ENCODE measurements around the gene FLVCR2.
"Not testable (repeated sequence)": the region's sequence is repeated elsewhere in the genome, so short reads cannot be mapped to it uniquely, and the experiment has no call there.

The FLVCR2 gene

GRCh38 chr14:75589931-75590330 lies 11.5 kb downstream of the FLVCR2 start:
- TF ChIP-seq CTCF (IDR thresholded peaks at IDR 0.05; ENCODE audit: poor library complexity, severe bottlenecking): no peak
- H3K36me3 ChIP-seq (ENCODE audit: low read depth): no peaks in the 10 kb centered on the region
- no peaks in the 10 kb centered on the region for H3K4me1 ChIP-seq (ENCODE audit: insufficient read depth, poor library complexity, severe bottlenecking)
- H3K27ac ChIP-seq (ENCODE audit: poor library complexity, severe bottlenecking): no peak overlapping the region
- H3K9me3 ChIP-seq (ENCODE audit: severe bottlenecking): peaks cover 1% of the 10 kb centered on the region
- H3K4me3 ChIP-seq (ENCODE audit: severe bottlenecking): no peak overlapping the region
- ATAC-seq (ENCODE audit: low read depth): no peak
- no peaks in the 10 kb centered on the region for H3K27me3 ChIP-seq (ENCODE audit: insufficient read depth, poor library complexity, severe bottlenecking)
- no peak for DNase-seq (ENCODE audit: low spot score)

- H3K27ac ChIP-seq (ENCODE audit: poor library complexity, severe bottlenecking): no peak overlapping the region
- H3K9me3 ChIP-seq (ENCODE audit: severe bottlenecking): peaks cover 1% of the 10 kb centered on the region
- DNase-seq (ENCODE audit: low spot score): no peak
- no peaks in the 10 kb centered on the region for H3K27me3 ChIP-seq (ENCODE audit: insufficient read depth, poor library complexity, severe bottlenecking)
- H3K4me1 ChIP-seq (ENCODE audit: insufficient read depth, poor library complexity, severe bottlenecking): no peaks in the 10 kb centered on the region
- no peak for TF ChIP-seq CTCF (IDR thresholded peaks at IDR 0.05; ENCODE audit: poor library complexity, severe bottlenecking)
- H3K4me3 ChIP-seq (ENCODE audit: severe bottlenecking): no peak overlapping the region
- H3K36me3 ChIP-seq (ENCODE audit: low read depth): no peaks in the 10 kb centered on the region
- ATAC-seq (ENCODE audit: low read depth): no peak
Measured at GRCh38 chr14:75591331-75591946, 13.0 kb downstream of the FLVCR2 start.

DNA sequence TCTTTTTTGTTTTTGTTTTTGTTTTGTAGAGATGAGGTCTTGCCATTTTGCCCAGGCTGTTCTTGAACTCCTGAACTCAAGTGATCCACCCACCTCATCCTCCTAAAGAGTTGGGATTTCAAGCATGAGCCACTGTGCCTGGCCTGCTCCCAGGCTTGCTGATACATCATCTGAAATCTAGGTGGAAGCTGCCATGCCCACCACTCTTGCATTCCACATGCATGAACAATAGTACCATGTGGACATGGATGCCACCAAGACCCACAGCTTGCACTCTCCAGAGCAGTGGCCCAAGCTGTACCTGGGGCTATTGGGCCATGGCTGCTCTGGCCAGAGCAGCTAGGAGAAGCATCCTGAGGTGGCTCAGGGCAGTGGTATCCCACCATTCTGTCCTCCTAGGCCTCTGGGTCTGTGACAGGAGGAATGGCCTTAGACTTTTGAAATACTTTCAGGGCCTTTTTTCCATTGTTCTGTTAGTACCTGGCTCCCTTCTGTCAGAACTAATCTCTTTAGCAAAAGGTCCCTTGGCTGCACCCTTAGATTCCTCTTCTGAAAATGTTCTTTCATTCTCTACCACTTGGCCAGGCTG lies 13.7 kb downstream of the FLVCR2 start:
- no peaks in the 10 kb centered on the region for H3K9me3 ChIP-seq (ENCODE audit: severe bottlenecking)
- no peak for ATAC-seq (ENCODE audit: low read depth)
- H3K36me3 ChIP-seq (ENCODE audit: low read depth): no peaks in the 10 kb centered on the region
- no peak overlapping the region for H3K4me3 ChIP-seq (ENCODE audit: severe bottlenecking)
- no peaks in the 10 kb centered on the region for H3K27me3 ChIP-seq (ENCODE audit: insufficient read depth, poor library complexity, severe bottlenecking)
- H3K27ac ChIP-seq (ENCODE audit: poor library complexity, severe bottlenecking): no peak overlapping the region
- no peak for DNase-seq (ENCODE audit: low spot score)
- TF ChIP-seq CTCF (IDR thresholded peaks at IDR 0.05; ENCODE audit: poor library complexity, severe bottlenecking): no peak
- no peaks in the 10 kb centered on the region for H3K4me1 ChIP-seq (ENCODE audit: insufficient read depth, poor library complexity, severe bottlenecking)

DNA sequence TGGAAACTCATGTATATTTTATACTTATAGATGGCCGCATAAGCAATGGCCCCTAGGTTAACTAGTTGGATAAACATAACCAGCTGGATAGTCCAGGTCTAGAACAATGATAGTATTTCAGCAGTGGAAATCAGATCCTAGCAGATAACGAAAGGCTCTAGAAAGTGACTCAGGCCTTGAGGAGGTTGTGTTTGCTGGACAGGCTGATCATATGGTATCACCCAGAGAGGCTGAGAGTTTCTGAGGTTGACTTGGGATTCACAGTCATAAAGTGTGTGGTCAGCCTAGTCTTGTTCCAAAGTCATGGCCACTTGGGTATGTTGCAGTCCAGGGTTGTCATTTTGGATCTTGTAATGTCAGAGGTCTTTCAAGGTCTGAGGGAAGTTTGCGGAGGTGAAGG lies 16.8 kb downstream of the FLVCR2 start:
- no peak for DNase-seq (ENCODE audit: low spot score)
- Histone ChIP-seq H3K27ac (ENCODE audit: poor library complexity, severe bottlenecking) (no peak overlapping the region), H3K4me1 (ENCODE audit: insufficient read depth, poor library complexity, severe bottlenecking) (no peaks in the 10 kb centered on the region), H3K27me3 (ENCODE audit: insufficient read depth, poor library complexity, severe bottlenecking) (no peaks in the 10 kb centered on the region), H3K4me3 (ENCODE audit: severe bottlenecking) (no peak overlapping the region), H3K9me3 (ENCODE audit: severe bottlenecking) (no peaks in the 10 kb centered on the region), H3K36me3 (ENCODE audit: low read depth) (no peaks in the 10 kb centered on the region)
- no peak for ATAC-seq (ENCODE audit: low read depth)
- no peak for TF ChIP-seq CTCF (IDR thresholded peaks at IDR 0.05; ENCODE audit: poor library complexity, severe bottlenecking)

DNA sequence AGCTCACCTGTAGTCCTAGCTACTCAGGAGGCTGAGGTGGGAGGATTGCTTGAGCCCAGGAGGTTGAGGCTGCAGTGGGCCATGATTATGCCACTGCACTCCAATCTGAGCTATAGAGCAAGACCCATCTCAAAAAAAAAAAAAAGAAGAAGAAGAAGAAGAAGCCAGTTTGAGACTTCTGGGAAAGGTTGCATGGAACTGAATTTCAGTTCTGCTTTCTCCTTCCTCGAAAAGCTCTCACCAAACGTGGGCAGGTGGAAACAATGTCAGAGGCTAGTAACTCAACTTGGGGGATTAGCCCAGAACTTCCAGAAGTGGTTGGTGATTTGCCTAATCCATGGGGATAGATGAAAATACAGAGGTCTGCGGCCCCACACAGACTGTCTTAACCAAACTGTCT lies 18.7 kb downstream of the FLVCR2 start:
- H3K9me3 ChIP-seq (ENCODE audit: severe bottlenecking): no peaks in the 10 kb centered on the region
- DNase-seq (ENCODE audit: low spot score) (no peak), ATAC-seq (ENCODE audit: low read depth) (no peak)
- H3K4me1 ChIP-seq (ENCODE audit: insufficient read depth, poor library complexity, severe bottlenecking): no peaks in the 10 kb centered on the region
- H3K4me3 ChIP-seq (ENCODE audit: severe bottlenecking): no peak overlapping the region
- H3K36me3 ChIP-seq (ENCODE audit: low read depth): no peaks in the 10 kb centered on the region
- no peak for TF ChIP-seq CTCF (IDR thresholded peaks at IDR 0.05; ENCODE audit: poor library complexity, severe bottlenecking)
- H3K27me3 ChIP-seq (ENCODE audit: insufficient read depth, poor library complexity, severe bottlenecking): no peaks in the 10 kb centered on the region
- H3K27ac ChIP-seq (ENCODE audit: poor library complexity, severe bottlenecking): no peak overlapping the region

GRCh38 chr14:75600100-75600499 lies 21.7 kb downstream of the FLVCR2 start:
- H3K27me3 ChIP-seq (ENCODE audit: insufficient read depth, poor library complexity, severe bottlenecking); H3K9me3 ChIP-seq (ENCODE audit: severe bottlenecking); H3K4me3 ChIP-seq (ENCODE audit: severe bottlenecking); H3K4me1 ChIP-seq (ENCODE audit: insufficient read depth, poor library complexity, severe bottlenecking); DNase-seq (ENCODE audit: low spot score); H3K27ac ChIP-seq (ENCODE audit: poor library complexity, severe bottlenecking); H3K36me3 ChIP-seq (ENCODE audit: low read depth); ATAC-seq (ENCODE audit: low read depth): not testable (repeated sequence)

DNA sequence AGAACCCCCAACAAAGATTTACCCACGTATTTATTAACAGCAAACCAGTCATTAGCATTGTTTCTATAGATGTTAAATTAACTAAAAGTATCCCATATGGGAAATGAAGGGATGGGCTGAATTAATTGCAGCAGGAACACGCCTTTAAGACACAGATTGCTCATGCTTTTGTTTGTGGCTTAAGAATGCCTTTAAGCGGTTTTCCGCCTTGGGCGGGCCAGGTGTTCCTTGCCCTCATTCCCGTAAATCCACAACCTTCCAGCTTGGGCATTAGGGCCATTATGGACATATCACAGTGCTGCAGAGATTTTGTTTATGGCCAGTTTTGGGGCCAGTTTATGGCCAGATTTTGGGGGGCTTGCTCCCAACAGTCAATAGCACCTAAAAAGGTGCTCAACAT lies 22.6 kb downstream of the FLVCR2 start:
- DNase-seq (ENCODE audit: low spot score); ATAC-seq (ENCODE audit: low read depth): not testable (repeated sequence)

More for the DNA sequence above, 22.6 kb downstream of the FLVCR2 start:
- H3K4me1 ChIP-seq (ENCODE audit: insufficient read depth, poor library complexity, severe bottlenecking); H3K27ac ChIP-seq (ENCODE audit: poor library complexity, severe bottlenecking); H3K9me3 ChIP-seq (ENCODE audit: severe bottlenecking); H3K36me3 ChIP-seq (ENCODE audit: low read depth); H3K27me3 ChIP-seq (ENCODE audit: insufficient read depth, poor library complexity, severe bottlenecking); H3K4me3 ChIP-seq (ENCODE audit: severe bottlenecking): not testable (repeated sequence)

Measured in RWPE2 (cell line).